Right kidney (tissue), 1 donor: ENCODE results near the gene KDELR1.
"Not testable (repeated sequence)": the region's sequence is repeated elsewhere in the genome, so short reads cannot be mapped to it uniquely, and the experiment has no call there.

ENCODE experiments used
- DNase-seq: peaks from one replicate; pipeline ENCODE4 v3.0.0-alpha.2; 2016

Gene KDELR1

GRCh38 chr19:48372904-48373303, 18.4 kb downstream of the KDELR1 start:
- no peak for DNase-seq

GRCh38 chr19:48371771-48372170, 19.6 kb downstream of the KDELR1 start:
- DNase-seq, result not testable (repeated sequence)

DNA sequence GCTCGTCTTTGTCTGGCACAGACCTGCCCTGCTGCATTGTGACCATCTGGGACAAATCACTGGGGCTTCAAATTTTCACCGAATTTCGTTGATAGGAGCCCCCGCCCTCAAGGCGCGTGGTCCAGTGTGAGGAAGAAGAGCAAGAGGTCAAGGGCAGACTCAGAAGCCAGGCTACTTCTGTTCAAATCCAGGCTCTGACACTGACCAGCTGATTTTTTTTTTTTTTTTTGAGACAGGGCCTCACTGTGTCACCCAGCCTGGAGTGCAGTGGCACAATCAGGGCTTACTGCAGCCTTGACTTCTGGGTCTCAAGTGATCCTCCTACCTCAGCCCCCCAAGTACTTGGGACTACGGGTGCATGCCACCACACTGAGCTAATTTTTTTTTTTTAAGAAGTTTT, 20.0 kb downstream of the KDELR1 start:
- DNase-seq, result no peak

DNA sequence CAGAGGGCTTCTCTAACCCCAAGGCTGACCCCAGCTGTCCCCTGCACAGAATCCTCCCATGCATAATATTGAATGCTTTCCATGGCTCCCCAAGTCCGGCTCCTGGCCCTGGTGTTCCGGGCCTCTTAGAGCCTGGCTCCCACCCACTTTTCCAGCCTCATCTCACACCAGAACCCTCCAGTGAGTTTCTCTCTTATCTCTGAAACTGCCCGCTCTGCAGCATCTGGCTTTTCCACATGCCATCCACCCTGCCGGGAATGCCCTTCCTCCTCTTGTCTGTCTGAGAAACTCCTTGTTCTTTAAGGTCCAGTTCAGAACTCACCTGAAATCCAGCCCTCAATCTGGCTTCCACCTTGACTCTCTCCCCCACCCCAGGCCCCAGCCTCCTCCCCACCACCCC, 20.4 kb downstream of the KDELR1 start:
- DNase-seq, result no peak

DNA sequence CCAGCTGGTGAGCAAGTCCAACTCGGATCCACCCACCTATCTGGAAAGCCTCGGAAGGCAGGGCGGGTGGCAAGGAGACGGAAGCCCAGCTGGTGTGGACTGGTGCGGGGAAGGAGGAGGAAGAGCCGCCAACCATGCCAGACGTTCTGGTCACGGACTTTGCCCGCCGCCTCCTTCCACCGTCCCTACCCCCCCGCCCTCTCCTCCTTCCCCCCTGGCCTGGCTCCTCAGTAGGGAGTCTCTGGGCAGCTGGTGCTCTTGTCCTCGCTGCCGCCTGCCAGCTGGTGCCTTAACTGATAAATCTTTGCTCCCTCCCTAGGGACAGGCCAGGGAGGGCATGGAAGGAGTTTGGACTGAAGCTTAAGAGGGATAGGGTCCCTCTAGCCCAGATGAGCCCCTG, 22.4 kb downstream of the KDELR1 start:
- DNase-seq, result no peak

DNA sequence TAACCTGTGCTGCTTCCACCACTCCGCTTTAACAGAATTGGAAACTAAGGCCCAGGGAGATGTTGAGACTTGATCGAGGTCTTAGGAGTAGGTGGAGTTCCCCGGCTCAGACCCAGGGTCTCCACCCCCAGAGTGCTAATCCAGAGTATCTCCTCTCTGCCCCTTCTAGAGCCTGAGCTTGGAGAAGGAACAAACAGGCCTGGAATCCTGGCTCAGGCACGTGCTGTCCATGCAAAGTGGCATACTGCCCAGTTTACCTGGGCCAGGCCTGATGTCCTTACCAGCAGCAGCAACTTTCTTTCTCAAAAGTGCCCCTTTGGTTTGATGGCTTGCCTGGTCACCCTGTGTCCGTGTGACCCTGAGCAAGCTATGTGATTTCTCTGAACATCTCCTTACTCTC, 23.5 kb downstream of the KDELR1 start:
- DNase-seq, result no peak

- DNase-seq, result no peak
Measured at GRCh38 chr19:48365602-48366001, 25.7 kb downstream of the KDELR1 start.

GRCh38 chr19:48364598-48365348, 26.6 kb downstream of the KDELR1 start:
- no peak for DNase-seq

- peak; percentile 94 for DNase-seq
Measured at GRCh38 chr19:48363810-48364597, 27.3 kb downstream of the KDELR1 start, which contains the start of the genes SYNGR4 and TMEM143. TSS of gene SYNGR4 (plus strand) at chr19:48364367. CDS start at chr19:48365843, 1,476 bp downstream. TSS of gene TMEM143 (minus strand) at chr19:48363940. CDS start at chr19:48363920, 20 bp downstream.

DNA sequence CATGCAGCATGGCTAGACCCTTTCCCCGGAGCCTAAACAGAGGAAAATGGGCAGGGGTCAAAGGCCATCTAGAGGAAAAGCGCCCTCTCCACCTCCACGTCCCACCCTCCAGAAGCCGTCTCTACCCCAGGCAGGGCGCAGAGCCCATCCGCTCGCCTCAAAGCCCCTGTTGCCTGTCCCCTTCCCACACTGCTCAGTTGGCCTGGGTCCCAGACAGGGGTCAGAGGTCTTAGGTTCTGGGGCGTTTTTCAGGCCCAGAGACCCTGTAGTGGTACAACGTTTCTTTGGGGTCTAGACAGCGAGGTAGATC, 27.9 kb downstream of the KDELR1 start:
- DNase-seq, result peak; percentile 93

DNA sequence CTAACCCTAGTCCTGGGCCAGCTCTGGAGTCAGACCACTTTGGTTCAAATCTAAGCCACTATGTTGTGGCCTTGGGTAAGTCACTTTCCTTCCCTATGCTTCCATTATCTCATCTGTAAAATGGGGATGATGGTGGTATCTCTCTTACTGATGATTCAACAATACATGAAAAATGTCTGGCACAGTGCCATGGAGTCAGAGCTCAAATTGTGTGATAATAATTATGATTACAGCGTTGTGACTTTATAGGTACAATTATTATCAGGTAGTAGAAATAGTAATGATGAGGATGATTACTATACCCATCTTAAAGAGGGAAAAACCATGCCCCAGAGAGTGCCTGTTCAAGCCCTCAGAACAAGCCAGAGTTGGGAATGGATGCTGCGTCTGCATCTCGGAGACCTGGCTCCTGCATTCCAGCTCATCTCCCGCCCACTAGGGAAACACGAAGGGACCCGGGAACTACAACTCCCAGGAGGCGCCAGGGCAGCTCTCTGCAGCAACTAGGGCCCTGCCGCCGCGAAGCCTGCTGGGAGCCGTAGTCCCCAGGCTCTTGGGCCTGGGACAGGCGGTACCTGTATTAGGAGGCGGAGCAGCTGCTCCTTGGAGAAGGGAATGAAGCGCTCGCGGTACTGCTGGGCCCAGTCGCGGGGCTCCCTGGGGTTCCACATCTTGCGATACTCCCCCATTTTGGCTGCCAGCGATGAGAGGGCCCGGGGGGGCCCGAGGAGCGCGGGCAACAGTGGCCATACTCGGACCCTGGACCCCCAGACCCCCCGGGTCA, 28.4 kb downstream of the KDELR1 start:
- DNase-seq, result no peak

DNA sequence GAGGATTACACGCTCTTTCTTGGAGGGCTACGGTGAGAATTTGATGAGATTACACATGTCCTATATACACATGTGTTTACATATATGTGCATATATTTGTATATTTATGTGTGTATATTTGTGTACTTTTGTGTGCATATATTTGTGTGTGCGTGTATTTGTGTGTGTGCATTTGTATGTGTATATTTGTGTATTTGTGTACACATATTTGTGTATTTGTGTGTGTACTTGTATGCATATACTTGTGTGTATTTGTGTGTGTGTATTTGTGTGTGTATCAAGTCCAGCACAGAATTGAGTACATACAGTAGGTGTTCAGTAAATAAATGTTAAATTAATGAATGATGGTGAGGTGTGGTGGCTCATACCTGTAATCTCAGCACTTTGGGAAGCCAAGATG, 29.4 kb downstream of the KDELR1 start:
- no peak for DNase-seq

GRCh38 chr19:48359123-48359522, 32.2 kb downstream of the KDELR1 start:
- no peak for DNase-seq

DNA sequence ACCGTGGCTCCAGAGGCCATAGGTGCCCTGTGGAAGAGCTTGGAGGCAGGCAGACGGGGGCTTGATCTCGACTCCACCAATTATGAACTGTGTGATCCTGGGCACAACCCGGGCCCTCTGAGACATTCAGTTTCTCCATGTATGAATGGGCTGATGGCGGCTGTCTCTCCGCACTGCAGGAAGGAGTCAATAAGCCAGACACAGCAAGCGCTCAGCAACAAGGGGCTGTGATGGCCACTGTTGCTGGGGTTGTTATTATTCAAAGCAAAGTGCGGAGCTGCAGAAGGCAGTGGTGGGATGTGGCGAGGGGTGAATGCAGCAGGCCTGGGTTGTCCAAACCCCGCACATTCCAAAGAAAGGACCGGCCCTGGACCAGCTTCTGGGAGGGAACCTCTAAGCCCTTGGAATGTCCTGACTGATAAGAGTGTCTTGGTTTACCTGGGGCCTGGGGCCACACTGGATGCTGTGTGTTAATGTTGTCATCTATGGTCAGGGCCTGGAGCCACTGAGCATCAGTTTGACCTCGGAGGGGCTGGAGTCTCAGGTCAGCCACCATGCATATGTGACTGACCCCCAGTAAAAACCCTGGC, 35.9 kb downstream of the KDELR1 start:
- DNase-seq, result no peak

DNA sequence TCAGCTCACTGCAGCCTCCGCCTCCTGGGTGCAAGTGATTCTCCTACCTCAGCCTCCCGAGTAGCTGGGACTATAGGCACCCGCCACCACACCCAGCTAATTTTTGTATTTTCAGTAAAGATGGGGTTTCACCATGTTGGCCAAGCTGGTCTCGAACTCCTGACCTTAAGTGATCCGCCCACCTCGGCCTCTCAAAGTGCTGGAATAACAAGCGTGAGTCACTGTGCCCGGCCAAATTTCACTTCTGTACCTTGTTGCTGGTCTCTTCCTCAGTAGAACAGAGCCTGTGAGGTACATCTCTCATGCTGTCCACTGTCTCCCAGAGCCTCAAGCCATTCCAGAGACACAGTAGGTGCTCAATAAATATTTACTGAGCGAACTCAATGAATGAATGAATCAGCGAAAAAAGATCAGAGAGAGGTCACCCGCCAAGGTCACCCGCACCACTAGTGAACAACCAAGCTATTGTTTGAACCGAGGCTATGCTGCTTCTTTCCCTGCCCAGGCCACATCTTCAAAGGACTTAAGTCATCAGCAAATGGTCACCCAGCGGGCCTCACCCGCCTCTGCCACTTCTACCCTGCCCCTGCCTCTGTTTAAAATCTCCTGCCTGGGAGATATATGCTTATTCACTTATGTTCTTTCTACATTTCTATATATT, 36.9 kb downstream of the KDELR1 start:
- no peak for DNase-seq

GRCh38 chr19:48353677-48354076, 37.7 kb downstream of the KDELR1 start:
- no peak for DNase-seq

DNA sequence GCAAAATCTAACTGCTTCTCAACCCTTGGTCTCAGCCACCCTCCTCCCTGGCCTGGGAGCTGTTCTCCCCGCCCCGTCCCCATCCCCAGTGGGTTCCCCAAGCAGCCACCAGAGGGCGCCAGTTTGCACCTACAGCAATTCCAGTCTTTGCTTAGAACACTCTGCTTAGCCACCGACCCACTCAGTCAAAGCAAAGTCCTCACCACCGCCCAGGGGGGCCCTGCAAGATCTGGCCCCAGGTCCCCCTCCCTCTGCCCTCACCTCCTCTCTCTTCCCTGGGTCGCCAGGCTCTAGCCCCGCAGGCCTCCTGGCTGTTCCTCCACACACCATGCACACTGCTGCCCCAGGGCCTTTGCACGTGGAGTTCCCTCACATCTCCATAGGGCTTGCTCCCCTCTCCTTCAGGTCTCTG, 40.0 kb downstream of the KDELR1 start:
- no peak for DNase-seq

GRCh38 chr19:48350856-48351255, 40.5 kb downstream of the KDELR1 start:
- no peak for DNase-seq

- no peak for DNase-seq
Measured at GRCh38 chr19:48348737-48349136, 42.6 kb downstream of the KDELR1 start.

DNA sequence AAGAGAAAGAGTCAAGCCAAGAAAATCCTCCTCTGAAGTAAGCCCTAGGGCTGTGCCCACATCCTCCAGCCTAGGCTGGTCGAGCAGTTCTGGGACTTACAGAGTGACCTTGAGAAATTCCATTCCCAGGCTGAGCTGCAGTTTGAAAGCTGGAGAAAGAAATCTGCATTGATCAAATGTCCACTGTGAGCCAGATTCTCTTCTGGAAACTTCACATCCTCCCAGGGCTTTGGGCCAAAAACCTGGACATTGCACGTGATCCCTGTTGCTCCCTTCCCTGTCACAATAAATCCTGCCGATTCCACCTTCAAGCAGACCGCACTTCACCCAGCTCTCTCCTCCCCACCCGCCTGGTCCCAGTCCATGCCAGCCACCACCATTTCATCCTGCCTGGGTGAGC, 43.3 kb downstream of the KDELR1 start:
- DNase-seq, result no peak

GRCh38 chr19:48346191-48346590, 45.2 kb downstream of the KDELR1 start:
- no peak for DNase-seq

GRCh38 chr19:48344892-48345291, 46.5 kb downstream of the KDELR1 start:
- no peak for DNase-seq
